SU-DHL-6 (cell line): ENCODE measurements around the gene HSD3B7.

Experiments used
- CTCF ChIP-seq: fragments of 200-600 bp; sonication (generic); IDR thresholded peaks from one replicate; pipeline ENCODE4 v1.5.1; 2017; ENCODE audit warnings: antibody characterized with exemption, mild to moderate bottlenecking, low read length, moderate library complexity; ENCODE audit not compliant: insufficient read depth, poor library complexity, severe bottlenecking
- EZH2phosphoT487 ChIP-seq: fragments of 200-600 bp; sonication (generic), shearing (Covaris generic); conservative IDR thresholded peaks from 2 replicates; pipeline ENCODE4 v1.6.1; 2018; ENCODE audit warnings: mild to moderate bottlenecking, antibody characterized with exemption, low read length, moderate library complexity, mixed read lengths

GRCh38 chr16:31010585-31011325 is 25.7 kb downstream of the HSD3B7 start, which contains the start of gene STX1B:
- TF ChIP-seq CTCF (no peak), EZH2phosphoT487 (no peak)
